ENCODE measurements around the gene SMARCB1. TPM values are rescaled to one million over a fixed set of nuclear protein-coding genes. Genes with fewer than 3 reads are reported as not detected.
A peak's percentile ranks its signal among the peaks of the same experiment; 100 is the strongest.

The SMARCB1 gene
- total and polyA plus RNA-seq, 2 donors from 2014 or later = 68.7 to 79.0 TPM

DNA sequence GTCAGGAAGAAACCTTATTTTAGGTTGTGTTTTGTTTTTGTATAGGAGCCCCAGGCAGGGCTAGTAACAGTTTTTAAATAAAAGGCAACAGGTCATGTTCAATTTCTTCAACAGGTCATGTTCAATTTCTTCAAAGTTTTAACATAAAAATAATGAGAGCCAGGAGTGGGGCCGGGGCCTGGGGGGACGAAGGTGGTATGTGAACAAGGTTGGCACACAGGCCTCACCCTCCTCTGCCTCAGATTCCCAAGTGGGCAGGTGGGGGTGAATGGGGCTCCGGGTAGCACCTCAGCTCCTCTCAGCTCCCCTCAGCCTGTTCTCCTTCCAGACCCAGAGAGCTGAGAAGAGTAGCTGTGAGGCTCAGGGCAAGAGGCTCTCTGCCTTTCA is 47.6 kb downstream of the SMARCB1 start:
- TF ChIP-seq CTCF (IDR thresholded peaks at IDR 0.05; ENCODE audit: borderline replicate concordance, extremely low read depth, insufficient read depth) = no peak
- DNase-seq (peak in 1 of 5 donors; percentile 52), FAIRE-seq (no peak)
- H3K36me3 ChIP-seq (ENCODE audit: control insufficient read depth in 2 of 3, insufficient read depth in 3 of 3, low read length in 3 of 3) = peaks cover 0 to 27% (median 10%) of the 10 kb centered on the region in 3 donors
- intact Hi-C loops (cut with DNase I) = no loop called here
- no peaks in the 10 kb centered on the region for H3K9me3 ChIP-seq (ENCODE audit: control insufficient read depth in 2 of 3, insufficient read depth in 1 of 3, low read length in 3 of 3)
- H3K27ac ChIP-seq (ENCODE audit: low read depth in 2 of 2, low read length in 2 of 2) = no peak overlapping the region
- H3K9ac ChIP-seq (ENCODE audit: low read length in 3 of 3) = no peak overlapping the region
- H3K4me1 ChIP-seq (ENCODE audit: control insufficient read depth in 2 of 3, insufficient read depth in 2 of 3, low read depth in 1 of 3, low read length in 3 of 3) = peaks cover 0 to 5% (median 0%) of the 10 kb centered on the region in 3 donors
- H3K27me3 ChIP-seq (ENCODE audit: control insufficient read depth, insufficient read depth, low read length) = no peaks in the 10 kb centered on the region
- no peak overlapping the region for H3K4me3 ChIP-seq (ENCODE audit: low read length in 3 of 3)

DNA sequence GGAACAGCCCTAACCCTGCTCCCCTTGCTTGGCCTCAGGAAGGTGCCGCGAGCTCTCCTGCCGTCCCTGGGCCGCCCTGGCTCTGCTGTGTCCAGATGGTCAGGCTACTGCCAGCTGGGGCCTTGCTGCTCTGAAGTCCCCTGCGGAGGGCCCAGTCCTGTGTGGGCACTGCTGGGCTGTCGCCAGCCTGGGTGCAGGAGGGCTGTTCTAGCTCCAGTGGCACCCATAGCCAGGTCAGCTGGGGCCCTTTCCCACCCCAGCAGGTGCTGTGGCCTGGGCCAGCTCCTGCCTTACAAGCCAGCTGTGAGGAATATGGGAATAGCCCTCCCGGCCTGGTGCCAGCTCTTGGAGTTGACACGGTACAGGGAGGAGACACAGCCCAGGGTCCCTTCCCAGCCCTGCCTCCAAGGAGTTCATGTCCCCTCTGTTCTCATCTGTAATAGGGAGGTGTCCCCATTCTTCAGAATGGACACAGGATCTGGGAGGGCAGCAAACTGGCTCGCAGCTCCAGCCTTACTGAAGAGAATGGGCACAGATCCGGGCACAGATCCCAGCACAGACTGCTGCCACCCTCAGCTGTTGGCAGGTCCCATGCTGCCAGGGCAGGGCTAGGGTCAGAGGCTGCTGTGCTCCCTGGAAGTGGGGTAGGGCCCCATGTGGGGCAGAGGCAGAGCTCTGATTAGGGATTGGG is 48.2 kb downstream of the SMARCB1 start:
- no peaks in the 10 kb centered on the region for H3K9me3 ChIP-seq (ENCODE audit: control insufficient read depth in 2 of 3, insufficient read depth in 1 of 3, low read length in 3 of 3)
- H3K4me3 ChIP-seq (ENCODE audit: low read length in 3 of 3) = no peak overlapping the region
- H3K27me3 ChIP-seq (ENCODE audit: control insufficient read depth, insufficient read depth, low read length) = no peaks in the 10 kb centered on the region
- no peak overlapping the region for H3K27ac ChIP-seq (ENCODE audit: low read depth in 2 of 2, low read length in 2 of 2)
- H3K36me3 ChIP-seq (ENCODE audit: control insufficient read depth in 2 of 3, insufficient read depth in 3 of 3, low read length in 3 of 3) = peaks cover 0 to 22% (median 10%) of the 10 kb centered on the region in 3 donors
- H3K4me1 ChIP-seq (ENCODE audit: control insufficient read depth in 2 of 3, insufficient read depth in 2 of 3, low read depth in 1 of 3, low read length in 3 of 3) = peaks cover 0 to 5% (median 0%) of the 10 kb centered on the region in 3 donors
- DNase-seq (peak in 2 of 5 donors; percentile 30 to 69), FAIRE-seq (no peak)
- TF ChIP-seq CTCF (IDR thresholded peaks at IDR 0.05; ENCODE audit: borderline replicate concordance, extremely low read depth, insufficient read depth) = no peak
- no peak overlapping the region for H3K9ac ChIP-seq (ENCODE audit: low read length in 3 of 3)
- intact Hi-C loops (cut with DNase I) = no loop called here

GRCh38 chr22:23835484-23836144 is 48.8 kb downstream of the SMARCB1 start:
- H3K4me1 ChIP-seq (ENCODE audit: control insufficient read depth in 2 of 3, insufficient read depth in 2 of 3, low read depth in 1 of 3, low read length in 3 of 3) = peaks cover 0 to 5% (median 0%) of the 10 kb centered on the region in 3 donors
- H3K27ac ChIP-seq (ENCODE audit: low read depth in 2 of 2, low read length in 2 of 2) = no peak overlapping the region
- DNase-seq (peak in 2 of 5 donors; percentile 25 to 54), FAIRE-seq (no peak)
- no peak overlapping the region for H3K4me3 ChIP-seq (ENCODE audit: low read length in 3 of 3)
- H3K9me3 ChIP-seq (ENCODE audit: control insufficient read depth in 2 of 3, insufficient read depth in 1 of 3, low read length in 3 of 3) = no peaks in the 10 kb centered on the region
- no peaks in the 10 kb centered on the region for H3K27me3 ChIP-seq (ENCODE audit: control insufficient read depth, insufficient read depth, low read length)
- H3K36me3 ChIP-seq (ENCODE audit: control insufficient read depth in 2 of 3, insufficient read depth in 3 of 3, low read length in 3 of 3) = peaks cover 0 to 19% (median 10%) of the 10 kb centered on the region in 3 donors
- no peak overlapping the region for H3K9ac ChIP-seq (ENCODE audit: low read length in 3 of 3)
- intact Hi-C loops (cut with DNase I) = no loop called here
- no peak for TF ChIP-seq CTCF (IDR thresholded peaks at IDR 0.05; ENCODE audit: borderline replicate concordance, extremely low read depth, insufficient read depth)
